Measurements from ENCODE around the gene SMPX. TPM values are rescaled to one million over a fixed set of nuclear protein-coding genes. Genes with fewer than 3 reads are reported as not detected.

Gene SMPX
- total RNA-seq = not detected in 2 replicates

DNA sequence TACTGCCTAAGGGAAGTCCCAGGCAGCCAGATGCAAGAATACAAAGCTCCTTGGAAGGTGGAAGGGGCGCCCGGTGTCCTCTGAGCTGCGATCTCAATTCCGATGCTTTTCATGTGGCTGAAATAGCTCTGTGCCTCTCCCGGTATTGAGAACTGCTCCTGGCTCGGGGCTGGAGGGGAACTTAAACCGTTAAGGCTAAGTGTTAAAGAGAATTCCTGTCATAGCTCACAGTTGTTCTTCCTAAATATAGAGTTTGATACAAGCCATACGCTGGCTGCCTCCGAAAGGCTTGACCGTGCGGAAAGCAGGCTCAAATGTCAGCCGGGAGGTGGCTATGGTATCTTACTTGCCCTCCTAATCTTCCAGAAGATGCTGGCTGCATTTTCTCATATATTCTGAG, at the start of gene SMPX:
Gene SMPX, minus strand, starts transcription at position 157 of the 400 bp plus-strand sequence. CDS start 3,826 bp downstream, outside the sequence.

DNA sequence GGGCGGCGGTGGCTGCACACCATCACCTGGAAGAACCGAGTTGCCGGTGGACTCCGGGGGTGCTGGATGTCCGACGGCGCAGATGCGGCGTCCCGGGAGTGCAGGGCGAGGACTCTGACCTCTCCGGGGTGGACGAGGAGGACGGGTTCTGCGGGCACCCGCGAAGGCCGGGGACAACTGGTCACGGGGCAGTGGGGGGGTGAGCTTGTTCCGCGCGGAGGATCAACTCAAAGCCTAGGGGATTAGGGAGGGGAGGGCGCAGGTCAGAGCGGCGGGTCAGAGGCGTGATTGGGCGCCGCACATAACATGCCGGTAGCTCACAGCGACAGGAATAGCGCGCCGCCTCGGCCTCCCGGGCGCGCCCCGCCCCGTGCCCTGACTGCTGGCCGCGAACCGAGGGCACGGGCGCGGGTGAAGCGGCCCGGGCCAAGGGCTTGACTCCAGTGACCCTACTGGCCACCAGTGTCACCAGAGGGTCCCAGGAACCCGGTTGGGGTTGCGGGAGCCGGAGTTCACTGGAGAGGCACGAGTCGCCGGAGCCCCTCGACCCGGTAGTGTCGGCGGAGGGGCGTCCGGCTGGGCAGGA, 99.7 kb downstream of the SMPX start, which contains the start of gene KLHL34:
Gene KLHL34, minus strand, starts transcription at position 179 of the 586 bp plus-strand sequence. CDS start 542 bp downstream, outside the sequence.

Other genes with a start within 250 kb of the SMPX start
- not detected in 2 replicates for gene KLHL34, start 99.8 kb downstream of the SMPX start, total RNA-seq
- 4.8 and 5.9 TPM in 2 replicates for gene MBTPS2, start 81.5 kb upstream of the SMPX start, total RNA-seq
- gene YY2, start 97.9 kb upstream of the SMPX start, total RNA-seq = 0.65 and 1.1 TPM in 2 replicates
- gene SMS, start 182.6 kb upstream of the SMPX start, total RNA-seq = 156 and 170 TPM in 2 replicates